ENCODE results near the gene WDFY1.

WDFY1 gene, protein sequence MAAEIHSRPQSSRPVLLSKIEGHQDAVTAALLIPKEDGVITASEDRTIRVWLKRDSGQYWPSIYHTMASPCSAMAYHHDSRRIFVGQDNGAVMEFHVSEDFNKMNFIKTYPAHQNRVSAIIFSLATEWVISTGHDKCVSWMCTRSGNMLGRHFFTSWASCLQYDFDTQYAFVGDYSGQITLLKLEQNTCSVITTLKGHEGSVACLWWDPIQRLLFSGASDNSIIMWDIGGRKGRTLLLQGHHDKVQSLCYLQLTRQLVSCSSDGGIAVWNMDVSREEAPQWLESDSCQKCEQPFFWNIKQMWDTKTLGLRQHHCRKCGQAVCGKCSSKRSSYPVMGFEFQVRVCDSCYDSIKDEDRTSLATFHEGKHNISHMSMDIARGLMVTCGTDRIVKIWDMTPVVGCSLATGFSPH

GRCh38 chr2:223944703-223945531 is at the start of gene WDFY1:
TSS of gene WDFY1 (minus strand) at chr2:223945335. CDS start at chr2:223945284, 51 bp downstream.
- DNase-seq (ENCODE audit: low spot score in 2 of 2): peak; percentile 71 to 74
- Mint-ChIP-seq H3K27me3 (no peaks in the 10 kb centered on the region), H3K9me3 (peaks cover 2% of the 10 kb centered on the region), H3K4me3 (peak within 1 kb of the TSS; percentile 98), H3K36me3 (peaks cover 4% of the 10 kb centered on the region), H3K27ac (peak within 1 kb of the TSS; percentile 97), H3K4me1 (peaks cover 32% of the 10 kb centered on the region)
- ATAC-seq (ENCODE audit: low read depth): peak; percentile 93

GRCh38 chr2:223994562-223995162 is 49.5 kb upstream of the WDFY1 start:
- H3K4me3 Mint-ChIP-seq: no peak overlapping the region
- no peak overlapping the region for H3K27ac Mint-ChIP-seq
- no peak for DNase-seq (ENCODE audit: low spot score in 2 of 2)
- no peaks in the 10 kb centered on the region for H3K36me3 Mint-ChIP-seq
- H3K4me1 Mint-ChIP-seq: no peaks in the 10 kb centered on the region
- ATAC-seq (ENCODE audit: low read depth): no peak
- H3K9me3 Mint-ChIP-seq: no peaks in the 10 kb centered on the region
- peaks cover 2% of the 10 kb centered on the region for H3K27me3 Mint-ChIP-seq

- Mint-ChIP-seq H3K4me3 (no peak overlapping the region), H3K36me3 (no peaks in the 10 kb centered on the region), H3K9me3 (no peaks in the 10 kb centered on the region), H3K4me1 (no peaks in the 10 kb centered on the region), H3K27ac (no peak overlapping the region), H3K27me3 (peaks cover 2% of the 10 kb centered on the region)
- peak; percentile 76 for ATAC-seq (ENCODE audit: low read depth)
- DNase-seq (ENCODE audit: low spot score in 2 of 2): peak; percentile 53 to 61
Observed at GRCh38 chr2:223993634-223994232, 48.6 kb upstream of the WDFY1 start.

GRCh38 chr2:223991611-223992010 is 46.5 kb upstream of the WDFY1 start:
- Mint-ChIP-seq H3K9me3 (no peaks in the 10 kb centered on the region), H3K27ac (no peak overlapping the region), H3K4me3 (no peak overlapping the region), H3K36me3 (no peaks in the 10 kb centered on the region), H3K4me1 (no peaks in the 10 kb centered on the region), H3K27me3 (no peaks in the 10 kb centered on the region)
- ATAC-seq (ENCODE audit: low read depth) (no peak), DNase-seq (ENCODE audit: low spot score in 2 of 2) (no peak)

- Mint-ChIP-seq H3K4me3 (no peak overlapping the region), H3K9me3 (no peaks in the 10 kb centered on the region), H3K27ac (no peak overlapping the region), H3K36me3 (no peaks in the 10 kb centered on the region), H3K4me1 (no peaks in the 10 kb centered on the region), H3K27me3 (peaks cover 3% of the 10 kb centered on the region)
- ATAC-seq (ENCODE audit: low read depth) (no peak), DNase-seq (ENCODE audit: low spot score in 2 of 2) (no peak)
Observed at GRCh38 chr2:223989856-223990232, 44.7 kb upstream of the WDFY1 start.

DNA sequence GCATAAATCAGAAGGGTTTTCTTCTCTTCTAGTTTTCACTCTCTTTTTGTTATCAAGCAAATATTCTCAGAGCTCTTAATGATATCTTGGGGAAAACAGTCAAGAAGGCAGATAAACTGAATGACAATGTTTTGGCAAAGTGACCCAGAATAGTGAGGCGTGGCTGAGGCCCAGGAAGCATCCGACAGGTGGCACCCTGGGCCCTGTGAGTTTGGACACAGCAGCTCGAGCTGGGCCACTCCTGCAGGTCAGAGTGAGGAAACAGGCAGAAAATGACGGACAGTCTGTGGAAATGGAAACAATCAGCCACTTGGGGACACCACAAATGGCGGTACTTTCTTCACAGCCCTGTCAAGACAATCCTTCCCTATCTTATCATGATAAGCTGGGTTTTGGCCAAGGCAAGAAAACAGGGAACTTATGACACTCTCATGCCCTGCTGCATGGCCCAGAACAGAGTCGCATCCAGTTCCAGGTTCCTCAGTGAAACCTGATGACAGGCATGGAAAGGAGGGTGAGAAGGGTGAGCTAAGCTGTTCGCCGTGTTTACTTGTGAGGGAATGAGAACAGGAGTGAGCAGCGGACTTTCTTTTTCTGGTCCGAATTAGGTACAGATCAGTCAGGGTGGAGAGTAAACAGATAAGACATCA is 44.2 kb upstream of the WDFY1 start:
- no peaks in the 10 kb centered on the region for H3K36me3 Mint-ChIP-seq
- H3K27ac Mint-ChIP-seq: no peak overlapping the region
- H3K4me1 Mint-ChIP-seq: no peaks in the 10 kb centered on the region
- H3K27me3 Mint-ChIP-seq: peaks cover 6% of the 10 kb centered on the region
- no peak for ATAC-seq (ENCODE audit: low read depth)
- no peak for DNase-seq (ENCODE audit: low spot score in 2 of 2)
- no peak overlapping the region for H3K4me3 Mint-ChIP-seq
- no peaks in the 10 kb centered on the region for H3K9me3 Mint-ChIP-seq

- DNase-seq (ENCODE audit: low spot score in 2 of 2): no peak
- Mint-ChIP-seq H3K4me1 (no peaks in the 10 kb centered on the region), H3K9me3 (no peaks in the 10 kb centered on the region), H3K27me3 (peaks cover 4% of the 10 kb centered on the region), H3K27ac (no peak overlapping the region), H3K4me3 (no peak overlapping the region), H3K36me3 (no peaks in the 10 kb centered on the region)
- ATAC-seq (ENCODE audit: low read depth): no peak
Observed at GRCh38 chr2:223981241-223981640, 36.1 kb upstream of the WDFY1 start.

DNA sequence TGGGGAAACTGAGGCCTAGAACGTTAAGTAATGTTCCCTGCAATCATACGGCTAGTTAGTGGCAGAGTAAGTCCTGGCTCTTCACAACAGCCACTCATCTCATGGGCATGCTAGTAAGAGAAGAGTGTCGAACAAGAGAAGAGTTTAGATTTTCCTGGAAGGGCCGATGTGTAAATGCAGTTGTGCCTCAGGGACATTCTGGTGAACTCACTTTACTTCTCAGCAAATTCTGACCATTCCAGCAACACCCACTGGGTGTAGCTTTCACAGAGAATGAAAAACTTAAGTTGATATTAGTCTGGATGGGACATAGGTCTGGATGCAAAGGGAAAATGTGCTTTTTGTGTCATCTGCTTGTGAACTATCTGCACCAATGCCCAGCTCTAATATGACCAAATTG is 35.7 kb upstream of the WDFY1 start:
- Mint-ChIP-seq H3K9me3 (no peaks in the 10 kb centered on the region), H3K4me3 (no peak overlapping the region), H3K4me1 (no peaks in the 10 kb centered on the region), H3K27ac (no peak overlapping the region), H3K36me3 (no peaks in the 10 kb centered on the region), H3K27me3 (peaks cover 3% of the 10 kb centered on the region)
- ATAC-seq (ENCODE audit: low read depth) (no peak), DNase-seq (ENCODE audit: low spot score in 2 of 2) (no peak)

DNA sequence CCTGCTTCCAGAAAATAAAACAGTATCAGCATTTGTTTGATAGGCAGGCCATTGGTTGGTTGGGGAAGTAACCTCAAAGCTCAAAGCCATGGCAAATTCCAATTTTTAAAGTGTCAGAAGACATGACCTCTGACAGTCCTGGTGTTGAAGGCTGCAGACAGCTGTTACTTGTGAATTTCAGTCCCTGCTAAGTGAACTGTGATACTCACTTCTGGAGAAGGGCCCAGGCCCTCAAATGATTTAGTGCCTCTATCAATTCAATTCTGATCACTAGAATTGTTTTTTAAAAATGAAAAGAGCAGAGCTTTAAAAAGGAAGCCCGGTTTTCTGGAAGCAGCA is 35.2 kb upstream of the WDFY1 start:
- Mint-ChIP-seq H3K27ac (no peak overlapping the region), H3K4me1 (no peaks in the 10 kb centered on the region), H3K4me3 (no peak overlapping the region), H3K36me3 (no peaks in the 10 kb centered on the region), H3K27me3 (peaks cover 3% of the 10 kb centered on the region), H3K9me3 (no peaks in the 10 kb centered on the region)
- DNase-seq (ENCODE audit: low spot score in 2 of 2): no peak
- ATAC-seq (ENCODE audit: low read depth): no peak

DNA sequence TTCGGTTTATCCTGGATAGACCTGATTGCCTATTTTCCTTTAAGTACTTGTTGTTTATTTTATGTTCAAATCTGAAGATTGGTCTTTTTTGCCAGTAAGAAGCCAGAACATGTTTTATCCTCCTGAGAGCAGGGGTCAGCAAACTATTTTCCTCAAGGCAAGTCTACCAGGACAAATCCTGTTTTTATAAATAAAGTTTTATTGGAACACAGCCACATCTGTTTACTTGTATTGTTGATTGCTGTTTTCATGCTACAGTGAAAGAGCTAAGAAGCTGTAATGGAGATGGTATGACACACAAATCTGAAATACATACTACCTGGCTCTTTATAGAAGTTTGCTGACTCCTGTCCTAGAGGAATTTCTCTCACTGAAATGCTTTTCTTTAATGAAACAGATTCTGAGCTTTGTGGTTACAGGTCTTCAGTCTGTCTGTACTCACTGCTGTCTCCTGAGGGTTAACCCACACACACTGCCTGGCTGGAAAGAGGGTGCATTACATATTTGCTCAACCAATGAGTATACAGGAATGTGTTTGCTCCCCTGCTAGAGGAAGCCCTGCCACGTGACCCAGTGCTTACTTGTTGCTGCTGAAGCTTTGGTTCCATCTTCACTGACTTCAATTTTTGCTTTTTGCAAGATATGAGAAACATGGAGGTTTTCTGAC is 34.7 kb upstream of the WDFY1 start:
- no peak for ATAC-seq (ENCODE audit: low read depth)

GRCh38 chr2:223978451-223978850 is 33.3 kb upstream of the WDFY1 start:
- Mint-ChIP-seq H3K9me3 (no peaks in the 10 kb centered on the region), H3K36me3 (no peaks in the 10 kb centered on the region), H3K27ac (no peak overlapping the region), H3K4me1 (no peaks in the 10 kb centered on the region), H3K4me3 (no peak overlapping the region), H3K27me3 (no peaks in the 10 kb centered on the region)
- no peak for DNase-seq (ENCODE audit: low spot score in 2 of 2)
- no peak for ATAC-seq (ENCODE audit: low read depth)

More for the DNA sequence above, 34.7 kb upstream of the WDFY1 start:
- Mint-ChIP-seq H3K36me3 (no peaks in the 10 kb centered on the region), H3K27ac (no peak overlapping the region), H3K4me1 (no peaks in the 10 kb centered on the region), H3K27me3 (peaks cover 3% of the 10 kb centered on the region), H3K9me3 (no peaks in the 10 kb centered on the region), H3K4me3 (no peak overlapping the region)
- DNase-seq (ENCODE audit: low spot score in 2 of 2): no peak

- DNase-seq (ENCODE audit: low spot score in 2 of 2): no peak
- Mint-ChIP-seq H3K4me1 (no peaks in the 10 kb centered on the region), H3K9me3 (no peaks in the 10 kb centered on the region), H3K27ac (no peak overlapping the region), H3K36me3 (peaks cover 2% of the 10 kb centered on the region), H3K4me3 (no peak overlapping the region), H3K27me3 (no peaks in the 10 kb centered on the region)
- no peak for ATAC-seq (ENCODE audit: low read depth)
Observed at GRCh38 chr2:223976635-223977226, 31.6 kb upstream of the WDFY1 start.

GRCh38 chr2:223973606-223974005 is 28.5 kb upstream of the WDFY1 start:
- no peak overlapping the region for H3K27ac Mint-ChIP-seq
- H3K4me1 Mint-ChIP-seq: no peaks in the 10 kb centered on the region
- no peaks in the 10 kb centered on the region for H3K9me3 Mint-ChIP-seq
- no peaks in the 10 kb centered on the region for H3K27me3 Mint-ChIP-seq
- no peak overlapping the region for H3K4me3 Mint-ChIP-seq
- H3K36me3 Mint-ChIP-seq: peaks cover 2% of the 10 kb centered on the region
- DNase-seq (ENCODE audit: low spot score in 2 of 2) (no peak), ATAC-seq (ENCODE audit: low read depth) (no peak)

Data from memory B cell (primary cell).